GM18511 (cell line): ENCODE results near the gene AOPEP.

Experiments
- ATAC-seq: cut with Tn5 transposase; IDR thresholded peaks from one replicate; pipeline ENCODE4 v1.9.1; 2021; ENCODE audit warnings: mild to moderate bottlenecking, moderate library complexity; ENCODE audit not compliant: unreplicated experiment

The AOPEP gene

GRCh38 chr9:94887721-94888120, 161.2 kb downstream of the AOPEP start:
- no peak for ATAC-seq

GRCh38 chr9:94888775-94889174, 162.3 kb downstream of the AOPEP start:
- no peak for ATAC-seq

GRCh38 chr9:94889628-94890027, 163.1 kb downstream of the AOPEP start:
- no peak for ATAC-seq

DNA sequence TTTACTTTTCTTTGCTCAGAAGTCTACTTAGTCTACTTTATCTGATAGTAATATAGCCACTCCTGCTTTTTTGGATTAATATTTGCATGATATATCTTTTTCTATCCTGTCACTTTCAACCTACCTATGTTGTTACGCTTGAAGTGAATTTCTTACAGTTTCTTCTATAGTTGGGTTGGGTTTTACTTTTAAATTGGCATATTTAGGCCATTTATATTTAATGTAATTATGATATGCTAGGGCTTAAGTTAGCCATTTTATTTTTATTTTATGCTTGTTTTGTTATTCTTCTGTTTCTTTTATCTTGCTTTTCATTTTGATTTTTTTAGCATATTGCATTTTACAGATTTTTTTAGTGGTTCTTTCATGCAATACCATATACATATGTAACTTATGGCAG, 164.7 kb downstream of the AOPEP start:
- ATAC-seq = no peak

- ATAC-seq = no peak
Observed at GRCh38 chr9:94892675-94893074, 166.2 kb downstream of the AOPEP start.

GRCh38 chr9:94894094-94894699, 167.7 kb downstream of the AOPEP start:
- no peak for ATAC-seq

DNA sequence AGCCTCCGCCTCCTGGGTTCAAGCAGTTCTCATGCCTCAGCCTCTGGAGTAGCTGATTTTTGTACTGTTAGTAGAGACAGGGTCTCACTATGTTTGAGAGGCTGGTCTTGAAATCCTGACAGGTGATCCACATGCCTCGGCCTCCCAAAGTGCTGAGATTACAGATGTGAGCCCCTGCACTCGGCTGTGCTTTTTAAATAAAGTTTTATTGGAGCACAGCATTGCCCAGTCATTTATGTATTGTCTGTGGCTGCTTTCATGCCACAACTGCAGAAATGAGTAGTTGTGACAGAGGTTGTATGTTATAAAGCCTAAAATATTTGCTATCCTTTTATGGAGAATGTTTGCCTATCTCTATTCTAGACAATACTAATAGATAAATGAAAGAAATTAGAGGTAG, 169.2 kb downstream of the AOPEP start:
- no peak for ATAC-seq

DNA sequence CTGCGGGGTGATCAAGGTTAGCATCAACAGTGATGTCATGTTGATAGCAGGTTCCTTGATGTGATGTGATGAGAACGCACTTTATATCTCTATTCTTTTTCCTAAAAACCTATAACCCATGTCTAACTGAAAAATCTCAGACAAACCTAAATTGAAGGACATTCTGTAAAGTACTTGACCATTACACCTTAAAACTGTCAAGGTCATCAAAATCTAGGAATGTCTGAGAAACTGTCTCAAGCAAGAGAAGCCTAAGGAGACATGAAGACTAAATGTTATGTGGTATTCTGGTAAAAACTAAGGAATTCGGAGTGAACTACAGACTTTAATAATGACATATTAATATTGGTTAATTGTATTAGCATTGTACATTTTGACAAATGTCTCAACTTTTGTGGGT, 170.0 kb downstream of the AOPEP start:
- no peak for ATAC-seq

GRCh38 chr9:94899464-94900221, 173.1 kb downstream of the AOPEP start:
- ATAC-seq = no peak

GRCh38 chr9:94900222-94901018, 173.9 kb downstream of the AOPEP start:
- ATAC-seq = no peak

DNA sequence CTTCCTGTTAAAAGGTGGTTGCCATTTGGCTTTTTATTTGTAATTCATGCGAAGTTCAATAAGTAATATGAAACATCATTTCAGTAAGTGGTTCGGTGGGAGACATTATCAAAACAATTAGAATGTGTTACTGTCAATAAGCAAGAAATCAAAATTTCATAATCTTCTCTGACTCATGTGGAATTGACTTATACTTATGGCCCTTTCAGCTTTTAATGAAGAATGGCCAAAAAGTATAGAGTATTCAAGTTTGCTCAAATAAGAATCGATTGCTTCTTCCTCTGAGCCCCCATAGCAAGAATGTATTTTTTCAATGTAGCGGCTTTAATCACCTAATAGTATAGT, 174.5 kb downstream of the AOPEP start:
- ATAC-seq = no peak

GRCh38 chr9:94903961-94904421, 177.5 kb downstream of the AOPEP start:
- ATAC-seq = no peak

DNA sequence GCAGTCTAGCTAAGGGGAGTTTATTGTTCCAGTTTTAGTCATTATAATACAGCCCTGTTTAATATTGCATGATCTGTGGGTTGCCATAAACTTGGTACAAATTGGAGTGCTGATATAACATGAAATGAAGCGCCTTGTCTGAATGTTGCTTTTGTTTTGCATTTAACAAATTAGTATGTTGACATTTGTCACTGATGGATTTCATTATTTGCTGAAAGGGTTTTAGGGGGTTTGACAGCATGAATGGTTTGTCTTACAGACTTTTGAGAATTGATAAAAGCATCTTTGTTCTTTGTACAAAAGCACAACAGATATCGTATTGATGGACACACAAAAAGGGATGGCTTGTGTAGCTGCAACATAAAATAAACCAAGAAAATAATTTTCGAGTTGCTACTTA, 178.3 kb downstream of the AOPEP start:
- no peak for ATAC-seq

DNA sequence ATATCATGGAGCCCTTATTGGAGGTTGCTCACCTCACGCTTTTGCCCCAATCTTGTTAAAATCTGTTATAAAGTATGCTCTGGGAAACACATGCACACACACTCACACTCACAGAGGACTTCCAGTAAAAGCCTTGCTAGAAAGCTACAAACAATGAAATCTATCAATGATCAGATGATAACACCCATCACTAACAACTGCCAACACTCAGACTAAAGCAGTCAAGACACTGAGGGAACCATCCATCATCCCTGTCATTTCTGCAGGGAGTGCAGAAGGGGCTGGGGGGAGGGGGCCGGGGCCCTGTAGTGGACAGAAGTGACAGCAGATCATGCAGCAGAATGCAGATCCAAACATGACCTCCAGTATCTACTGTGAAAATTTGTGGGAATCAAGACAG, 179.1 kb downstream of the AOPEP start:
- no peak for ATAC-seq

GRCh38 chr9:94906181-94906580, 179.7 kb downstream of the AOPEP start:
- no peak for ATAC-seq

DNA sequence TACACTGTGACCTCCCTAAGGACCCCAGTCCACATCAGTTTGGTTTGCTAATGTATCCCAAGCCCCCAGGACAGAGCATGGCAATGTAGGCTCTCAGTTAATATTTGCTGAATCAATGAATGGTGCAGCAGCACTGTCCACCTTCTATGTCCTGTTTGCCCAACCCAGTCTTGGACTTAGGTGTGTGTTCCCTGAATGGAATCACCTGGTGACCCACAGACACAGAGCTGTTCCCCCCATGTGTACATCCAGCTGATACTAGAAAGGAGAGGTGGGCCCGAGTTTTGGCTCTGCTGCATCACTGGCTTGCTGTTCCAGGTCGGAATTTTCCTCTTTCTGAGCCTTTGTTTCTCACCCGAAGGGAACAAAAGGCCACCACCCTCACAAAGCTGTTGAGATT, 180.2 kb downstream of the AOPEP start:
- no peak for ATAC-seq

DNA sequence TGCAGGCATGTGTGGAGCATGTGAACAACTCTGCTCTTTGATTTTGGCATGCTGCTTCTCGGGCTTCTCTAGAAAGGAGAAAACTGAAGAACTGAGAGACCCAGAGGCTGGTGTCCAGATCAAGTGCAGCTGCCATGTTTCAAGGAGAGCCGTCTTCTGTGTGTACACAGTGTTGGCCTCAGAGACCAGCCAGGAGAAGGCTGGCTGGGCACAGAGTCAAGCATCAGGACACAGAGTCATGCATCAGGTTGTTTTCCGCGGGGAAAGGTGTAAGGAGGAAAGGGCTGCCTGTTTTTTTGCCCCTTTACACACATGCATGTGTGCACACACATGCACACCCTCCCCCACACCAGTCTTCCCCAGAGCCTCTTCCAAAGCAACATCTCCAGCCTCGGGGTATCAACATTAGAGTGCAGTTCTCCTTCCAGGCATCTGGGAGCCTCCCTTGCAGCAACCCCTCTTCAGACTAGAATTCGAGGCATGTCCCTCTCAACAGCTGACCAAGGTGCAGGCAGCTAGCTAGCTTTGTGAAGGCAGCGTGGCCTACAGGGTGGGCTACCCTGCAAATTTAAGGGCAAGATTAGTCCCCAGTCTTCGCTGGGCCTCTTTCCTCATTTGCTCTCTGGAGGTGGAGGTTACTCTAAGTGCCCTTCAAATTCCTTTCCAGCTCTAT, 180.9 kb downstream of the AOPEP start:
- ATAC-seq = no peak

DNA sequence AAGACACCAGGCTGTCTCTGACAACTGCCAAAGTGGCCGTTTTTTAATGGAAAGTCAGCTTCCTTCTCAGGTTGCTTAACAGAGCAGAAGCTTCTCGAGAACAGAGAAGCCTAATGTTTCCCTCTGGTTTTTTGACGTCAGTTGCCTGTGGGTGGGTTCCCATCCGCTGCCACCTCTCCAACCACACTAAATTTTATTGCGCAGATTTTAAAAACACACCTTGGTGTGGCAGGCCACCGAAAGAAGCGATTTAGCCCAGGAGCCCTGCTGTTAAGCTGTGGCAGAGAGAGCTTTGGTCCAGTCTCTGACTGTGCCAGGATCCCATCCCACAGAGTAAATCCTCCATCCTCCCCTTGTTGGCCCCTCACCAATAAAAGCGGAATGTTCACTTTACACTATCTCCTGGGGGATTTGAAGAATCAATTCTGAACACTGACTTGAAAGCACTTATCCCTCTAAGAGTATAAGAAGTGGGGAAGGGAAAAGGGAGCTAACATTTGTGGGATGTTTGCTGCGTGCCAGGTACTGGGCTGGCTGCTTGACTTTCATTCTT, 181.6 kb downstream of the AOPEP start:
- no peak for ATAC-seq

- no peak for ATAC-seq
Observed at GRCh38 chr9:94908583-94909249, 182.2 kb downstream of the AOPEP start.

DNA sequence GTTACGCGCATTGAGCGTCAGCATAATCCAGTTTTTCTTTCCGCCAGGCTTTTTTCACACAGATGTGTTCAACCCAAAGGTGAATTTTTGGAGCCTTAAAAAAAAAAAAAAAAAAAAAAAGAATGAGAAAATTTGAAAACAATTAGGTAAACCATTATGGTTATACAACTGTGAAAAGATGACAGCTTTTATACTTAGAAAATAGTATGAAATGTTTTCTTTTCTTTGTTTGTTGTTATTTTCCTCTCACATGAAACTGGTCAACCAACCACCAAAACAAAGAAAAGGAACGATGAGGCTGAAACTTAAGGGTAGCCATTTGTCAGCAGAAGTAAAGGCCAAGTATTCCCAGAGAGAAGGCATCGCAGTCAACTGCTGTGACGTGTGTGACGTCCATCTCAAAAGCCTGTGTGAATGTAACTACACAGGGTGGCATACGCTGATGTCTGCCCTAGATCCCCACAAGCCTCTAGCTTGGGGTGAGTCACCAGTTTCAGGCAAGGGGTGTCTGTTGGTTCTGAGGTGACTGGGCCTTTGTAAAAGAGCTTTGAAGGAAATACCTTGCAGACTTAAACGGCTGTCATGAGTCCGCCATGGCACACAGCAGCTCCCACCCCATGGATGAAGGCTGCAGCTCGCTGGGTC, 182.9 kb downstream of the AOPEP start:
- no peak for ATAC-seq
